Esophagus squamous epithelium (tissue), 5 donors: ENCODE data around the gene SLC25A33. TPM values are rescaled to one million over a fixed set of nuclear protein-coding genes. Genes with fewer than 3 reads are reported as not detected.

Experiments
- DNase-seq: peaks from one replicate; lab custom pipeline; 2025; lab: John Stamatoyannopoulos, UW
- H3K27ac ChIP-seq, 4 donors: fragments of 200-600 bp; sonication (generic); one replicate each; pipeline ENCODE4 v1.5.1; 2016 to 2019; ENCODE audit warnings: mild to moderate bottlenecking in 1 of 4
- H3K27me3 ChIP-seq, 4 donors: fragments of 200-600 bp; sonication (generic); 1 replicate in 3 of 4; 2 replicates in 1 of 4; pipeline versions ENCODE4 v1.5.1 to v1.6.0; 2017 to 2021; ENCODE audit warnings: antibody characterized with exemption in 1 of 4
- H3K36me3 ChIP-seq, 3 donors: fragments of 200-600 bp; sonication (generic); one replicate each; pipeline ENCODE4 v1.5.1; 2016 to 2019
- H3K4me1 ChIP-seq, 3 donors: fragments of 200-600 bp; sonication (generic); one replicate each; pipeline ENCODE4 v1.5.1; 2017 to 2019
- H3K4me3 ChIP-seq, 4 donors: fragments of 200-600 bp; sonication (generic); 1 replicate in 3 of 4; 2 replicates in 1 of 4; pipeline ENCODE4 v1.5.1; 2016 to 2019; ENCODE audit warnings: mild to moderate bottlenecking in 2 of 4, moderate library complexity in 1 of 4
- H3K9me3 ChIP-seq, 3 donors: fragments of 200-600 bp; sonication (generic); one replicate each; pipeline ENCODE4 v1.5.1; 2016 to 2019
- CTCF ChIP-seq, 6 experiments: fragments of 450-650 bp in 4 of 6; fragments of 200-600 bp in 2 of 6; sonication (generic) in 2 of 6; IDR thresholded peaks; one replicate each; pipeline ENCODE4 v1.5.1; 2016 to 2019; ENCODE audit warnings: antibody characterized with exemption in 6 of 6, mild to moderate bottlenecking in 4 of 6, moderate library complexity in 4 of 6
- POLR2A ChIP-seq, 4 donors: fragments of 450-650 bp; IDR thresholded peaks; one replicate each; pipeline ENCODE4 v1.6.1; 2017; ENCODE audit warnings: antibody characterized with exemption in 4 of 4, mild to moderate bottlenecking in 4 of 4, moderate library complexity in 3 of 4
- WGBS, 2 donors: methylation state at CpG; one replicate each; pipeline ENCODE4 v1.1.5; 2018; 5-methylcytosine and 5-hydroxymethylcytosine counted together
- intact Hi-C: fragments of 100-400 bp; cut with DNase I; formaldehyde crosslinking; loops from one replicate; pipeline ENCODE4 v1.15.0; 2022
- total RNA-seq, 4 donors: library from RNA; depleted of rRNA; stranded (reverse); fragments of >200 nt; gene quantifications; one replicate each; pipeline ENCODE4 v1.1.0, GENCODE V29; 2016
- donor health status: DM: yes; HTN: yes; CAD: no.

Gene SLC25A33
- total RNA-seq, 4 donors from 2014 or later = 4.2 to 7.2 (median 5.7) TPM

- Histone ChIP-seq H3K4me1 (no peaks in the 10 kb centered on the region), H3K36me3 (peaks cover 0 to 49% (median 0%) of the 10 kb centered on the region in 3 donors), H3K27ac (no peak overlapping the region), H3K27me3 (no peaks in the 10 kb centered on the region), H3K4me3 (no peak overlapping the region), H3K9me3 (no peaks in the 10 kb centered on the region)
- no peak for DNase-seq
- intact Hi-C loops = no loop called here
- TF ChIP-seq POLR2A (IDR thresholded peaks at IDR 0.05) = no peak
- no peak for TF ChIP-seq CTCF (IDR thresholded peaks at IDR 0.05)
- WGBS, 2 donors = 79 to 95% methylated on average over 6 of the region's 6 CpGs
Observed at GRCh38 chr1:9575486-9575885, 36.2 kb downstream of the SLC25A33 start.

- Histone ChIP-seq H3K4me3 (no peak overlapping the region), H3K27me3 (no peaks in the 10 kb centered on the region), H3K27ac (no peak overlapping the region), H3K9me3 (no peaks in the 10 kb centered on the region), H3K4me1 (no peaks in the 10 kb centered on the region), H3K36me3 (peaks cover 0 to 51% (median 0%) of the 10 kb centered on the region in 3 donors)
- intact Hi-C loops = no loop called here
- DNase-seq = no peak
- TF ChIP-seq POLR2A (IDR thresholded peaks at IDR 0.05) = no peak
- no peak for TF ChIP-seq CTCF (IDR thresholded peaks at IDR 0.05)
- WGBS, 2 donors = 87 to 92% methylated on average over 6 of the region's 6 CpGs
Observed at GRCh38 chr1:9576903-9577302, 37.6 kb downstream of the SLC25A33 start.

GRCh38 chr1:9577423-9577822 lies 38.2 kb downstream of the SLC25A33 start:
- intact Hi-C loops = no loop called here
- TF ChIP-seq POLR2A (IDR thresholded peaks at IDR 0.05) = no peak
- no peak for TF ChIP-seq CTCF (IDR thresholded peaks at IDR 0.05)
- no peak for DNase-seq
- H3K36me3 ChIP-seq = peaks cover 0 to 51% (median 0%) of the 10 kb centered on the region in 3 donors
- WGBS, 2 donors = 87 to 95% methylated on average over 5 of the region's 5 CpGs
- no peaks in the 10 kb centered on the region for H3K9me3 ChIP-seq
- no peaks in the 10 kb centered on the region for H3K27me3 ChIP-seq
- H3K4me3 ChIP-seq = no peak overlapping the region
- no peak overlapping the region for H3K27ac ChIP-seq
- H3K4me1 ChIP-seq = no peaks in the 10 kb centered on the region

GRCh38 chr1:9580942-9581341 lies 41.7 kb downstream of the SLC25A33 start:
- no peaks in the 10 kb centered on the region for H3K4me1 ChIP-seq
- intact Hi-C loops = no loop called here
- no peak for TF ChIP-seq CTCF (IDR thresholded peaks at IDR 0.05)
- TF ChIP-seq POLR2A (IDR thresholded peaks at IDR 0.05) = no peak
- H3K4me3 ChIP-seq = no peak overlapping the region
- peaks cover 0 to 70% (median 0%) of the 10 kb centered on the region in 3 donors for H3K36me3 ChIP-seq
- H3K9me3 ChIP-seq = no peaks in the 10 kb centered on the region
- no peak overlapping the region for H3K27ac ChIP-seq
- H3K27me3 ChIP-seq = no peaks in the 10 kb centered on the region
- 74 to 79% methylated on average over 2 of the region's 2 CpGs for WGBS, 2 donors
- no peak for DNase-seq

- Histone ChIP-seq H3K4me3 (no peak overlapping the region), H3K36me3 (peaks cover 0 to 31% (median 0%) of the 10 kb centered on the region in 3 donors), H3K4me1 (peaks cover 10 to 29% (median 14%) of the 10 kb centered on the region in 3 donors), H3K27me3 (no peaks in the 10 kb centered on the region), H3K27ac (no peak overlapping the region), H3K9me3 (no peaks in the 10 kb centered on the region)
- no peak for TF ChIP-seq POLR2A (IDR thresholded peaks at IDR 0.05)
- TF ChIP-seq CTCF (IDR thresholded peaks at IDR 0.05) = no peak
- no peak for DNase-seq
- intact Hi-C loops = no loop called here
- 85 to 88% methylated on average over 3 of the region's 3 CpGs for WGBS, 2 donors
Observed at GRCh38 chr1:9586147-9586766, 47.0 kb downstream of the SLC25A33 start.
